Stimulated activated naive CD8-positive, alpha-beta T cell treated with anti-CD3 and anti-CD28 coated beads, Interleukin-15, Interleukin-2, amounts not matched to agents 100 ng/mL and 50 ng/mL, for 24 hours (primary cell): ENCODE results near the gene CRABP2.

Source experiments
- H3K27ac Mint-ChIP-seq: one replicate; pipeline ENCODE4 v1.8.0; 2021; ENCODE audit warnings: mild to moderate bottlenecking, mixed read lengths
- H3K27me3 Mint-ChIP-seq: one replicate; pipeline ENCODE4 v1.8.0; 2021; ENCODE audit warnings: mixed read lengths
- H3K36me3 Mint-ChIP-seq: one replicate; pipeline ENCODE4 v1.8.0; 2021; ENCODE audit warnings: low read depth, mixed read lengths
- H3K4me1 Mint-ChIP-seq: one replicate; pipeline ENCODE4 v1.8.0; 2021; ENCODE audit warnings: low read depth, mixed read lengths
- H3K4me3 Mint-ChIP-seq: one replicate; pipeline ENCODE4 v1.8.0; 2021; ENCODE audit warnings: mild to moderate bottlenecking, mixed read lengths
- H3K9me3 Mint-ChIP-seq: one replicate; pipeline ENCODE4 v1.8.0; 2021; ENCODE audit warnings: mixed read lengths

CRABP2 gene

DNA sequence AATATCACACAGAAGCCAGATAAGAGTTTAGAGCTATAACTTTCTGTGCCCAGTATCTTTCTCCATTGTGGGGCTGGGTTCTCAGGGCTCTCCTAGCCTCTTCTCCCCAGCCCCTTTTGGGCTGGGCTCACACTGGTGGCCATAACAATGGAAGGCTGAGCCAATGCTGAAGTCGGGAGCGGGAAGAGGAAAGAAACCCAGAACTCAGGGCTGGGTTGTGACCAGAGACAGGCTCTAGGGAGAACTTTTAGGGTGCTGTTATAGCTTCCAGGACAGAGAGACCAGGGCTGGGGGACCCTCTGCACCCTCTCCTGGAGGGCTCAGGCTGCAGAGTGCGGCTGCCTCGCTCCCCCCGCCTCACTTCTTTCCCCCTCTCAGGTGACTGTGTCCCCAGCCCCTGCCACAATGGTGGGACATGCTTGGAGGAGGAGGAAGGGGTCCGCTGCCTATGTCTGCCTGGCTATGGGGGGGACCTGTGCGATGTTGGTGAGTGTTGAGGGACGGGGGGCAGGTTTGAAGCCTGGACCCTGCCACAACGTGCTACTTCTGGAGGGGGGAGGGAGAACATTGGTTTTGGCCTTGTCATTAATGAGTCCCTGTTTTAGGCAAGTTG is 49.4 kb downstream of the CRABP2 start:
- H3K27me3 Mint-ChIP-seq: peaks cover 55% of the 10 kb centered on the region
- H3K27ac Mint-ChIP-seq: no peak overlapping the region
- no peaks in the 10 kb centered on the region for H3K9me3 Mint-ChIP-seq
- H3K4me3 Mint-ChIP-seq: no peak overlapping the region
- no peaks in the 10 kb centered on the region for H3K36me3 Mint-ChIP-seq
- peaks cover 34% of the 10 kb centered on the region for H3K4me1 Mint-ChIP-seq

- Mint-ChIP-seq H3K4me3 (no peak overlapping the region), H3K9me3 (no peaks in the 10 kb centered on the region), H3K27ac (no peak overlapping the region), H3K4me1 (peaks cover 29% of the 10 kb centered on the region), H3K36me3 (no peaks in the 10 kb centered on the region), H3K27me3 (peaks cover 61% of the 10 kb centered on the region)
These were observed 50.1 kb downstream of the CRABP2 start for GRCh38 chr1:156655151-156655903.

DNA sequence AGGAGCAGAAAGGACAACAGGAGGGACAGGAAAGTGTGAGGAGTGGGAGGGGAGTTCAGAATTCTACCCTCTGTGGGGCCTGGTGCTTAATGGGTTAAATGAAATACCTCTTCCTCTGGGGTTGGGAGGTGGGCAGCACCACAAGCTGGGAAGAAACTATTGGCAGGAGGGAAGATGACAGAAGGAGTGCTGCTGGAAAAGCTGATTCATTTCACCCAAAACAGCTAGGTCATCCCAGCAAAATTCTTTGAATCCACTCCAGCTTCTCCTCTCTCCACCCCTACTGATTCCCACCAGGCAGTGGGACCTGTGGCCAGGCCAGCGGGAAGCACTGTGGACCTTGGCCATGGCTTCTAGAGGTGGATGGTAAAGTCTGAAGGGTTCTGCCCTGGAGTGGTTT is 50.7 kb downstream of the CRABP2 start:
- Mint-ChIP-seq H3K4me1 (peaks cover 23% of the 10 kb centered on the region), H3K4me3 (no peak overlapping the region), H3K27me3 (peaks cover 64% of the 10 kb centered on the region), H3K9me3 (no peaks in the 10 kb centered on the region), H3K36me3 (no peaks in the 10 kb centered on the region), H3K27ac (no peak overlapping the region)

DNA sequence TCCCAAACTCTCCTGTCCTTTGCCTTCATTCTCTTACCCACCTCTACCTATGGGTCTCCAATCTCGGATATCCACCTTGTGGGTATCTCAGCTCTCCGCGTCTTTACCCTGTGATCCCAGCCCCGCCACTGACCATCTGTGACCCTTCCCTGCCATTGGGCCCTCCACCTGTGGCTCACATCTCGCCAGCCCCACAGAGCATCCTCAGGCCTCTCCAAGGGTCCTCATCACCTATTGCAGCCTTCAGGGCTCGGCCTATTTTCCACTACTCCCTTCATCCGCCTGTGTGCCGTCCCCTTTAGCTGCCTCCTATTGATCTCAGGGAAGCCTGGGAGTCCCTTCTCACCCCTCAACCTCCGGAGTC is 52.4 kb downstream of the CRABP2 start:
- no peaks in the 10 kb centered on the region for H3K36me3 Mint-ChIP-seq
- peaks cover 80% of the 10 kb centered on the region for H3K27me3 Mint-ChIP-seq
- H3K4me1 Mint-ChIP-seq: peaks cover 14% of the 10 kb centered on the region
- no peak overlapping the region for H3K4me3 Mint-ChIP-seq
- H3K9me3 Mint-ChIP-seq: no peaks in the 10 kb centered on the region
- H3K27ac Mint-ChIP-seq: no peak overlapping the region

GRCh38 chr1:156652131-156652991 is 53.0 kb downstream of the CRABP2 start:
- H3K27me3 Mint-ChIP-seq: peaks cover 82% of the 10 kb centered on the region
- H3K4me1 Mint-ChIP-seq: peaks cover 9% of the 10 kb centered on the region
- H3K4me3 Mint-ChIP-seq: no peak overlapping the region
- H3K36me3 Mint-ChIP-seq: no peaks in the 10 kb centered on the region
- no peak overlapping the region for H3K27ac Mint-ChIP-seq
- no peaks in the 10 kb centered on the region for H3K9me3 Mint-ChIP-seq
